PFSK-1 (cell line): Measurements from ENCODE around the gene CDC42.

Source experiments
- POLR2AphosphoS5 ChIP-seq: IDR thresholded peaks from 2 replicates; pipeline ENCODE4 v1.6.1; 2012; ENCODE audit warnings: low read depth, mild to moderate bottlenecking, control low read depth, low read length, moderate library complexity
- REST ChIP-seq, 2 experiments: IDR thresholded peaks; 2 replicates each; pipeline versions ENCODE4 v1.6.1 to v1.8.0; 2011 to 2012; ENCODE audit warnings: low read depth in 2 of 2, low read length in 2 of 2, control low read depth in 1 of 2, inconsistent platforms in 1 of 2, mild to moderate bottlenecking in 1 of 2, moderate library complexity in 1 of 2; ENCODE audit not compliant: insufficient read depth in 1 of 2
- TAF1 ChIP-seq: IDR thresholded peaks from 2 replicates; pipeline ENCODE4 v1.6.1; 2012; ENCODE audit warnings: low read length, control low read depth, borderline replicate concordance; ENCODE audit not compliant: insufficient read depth

GRCh38 chr1:22078133-22078532 lies 25.6 kb downstream of the CDC42 start:
- TF ChIP-seq TAF1 (no peak), REST (IDR thresholded peaks at IDR 0.05; ENCODE audit: insufficient read depth in 1 of 2, low read depth in 2 of 2, low read length in 2 of 2) (no peak), POLR2AphosphoS5 (no peak)
